IPS-20b (cell line): ENCODE measurements around the gene GALNT18.
A peak's percentile ranks its signal among the peaks of the same experiment; 100 is the strongest.

ENCODE experiments used
- H3K27ac ChIP-seq: one replicate; pipeline ENCODE4 v1.5.1; 2013; ENCODE audit warnings: low read length
- H3K27me3 ChIP-seq: 2 replicates; pipeline ENCODE4 v1.6.1; 2013; ENCODE audit warnings: mild to moderate bottlenecking, low read length, inconsistent platforms; ENCODE audit not compliant: insufficient read depth
- H3K36me3 ChIP-seq: 2 replicates; pipeline ENCODE4 v1.6.1; 2013; ENCODE audit warnings: low read depth, mild to moderate bottlenecking, inconsistent platforms, low read length, moderate library complexity; ENCODE audit not compliant: insufficient read depth
- H3K4me1 ChIP-seq: 2 replicates; pipeline ENCODE4 v1.6.1; 2013; ENCODE audit warnings: mild to moderate bottlenecking, control low read depth, inconsistent platforms, low read length, moderate library complexity; ENCODE audit not compliant: insufficient read depth
- H3K4me3 ChIP-seq: 2 replicates; pipeline ENCODE4 v1.5.1; 2013; ENCODE audit warnings: mild to moderate bottlenecking, low read length, inconsistent platforms
- H3K9ac ChIP-seq: 2 replicates; pipeline ENCODE4 v1.6.1; 2013; ENCODE audit warnings: low read depth, mild to moderate bottlenecking, inconsistent platforms, low read length, moderate library complexity
- H3K9me3 ChIP-seq: 2 replicates; pipeline ENCODE4 v1.6.1; 2013; ENCODE audit warnings: mild to moderate bottlenecking, low read depth, low read length, inconsistent platforms; ENCODE audit not compliant: insufficient read depth

Gene GALNT18

GRCh38 chr11:11659567-11660362 lies 38.0 kb upstream of the GALNT18 start:
- H3K4me3 ChIP-seq: no peak overlapping the region
- H3K27me3 ChIP-seq: no peaks in the 10 kb centered on the region
- peaks cover 14% of the 10 kb centered on the region; the same call in 1 of the 2 replicates for H3K4me1 ChIP-seq
- no peaks in the 10 kb centered on the region for H3K9me3 ChIP-seq
- no peak overlapping the region for H3K9ac ChIP-seq
- no peaks in the 10 kb centered on the region for H3K36me3 ChIP-seq
- no peak overlapping the region for H3K27ac ChIP-seq

GRCh38 chr11:11657218-11657955 lies 35.6 kb upstream of the GALNT18 start:
- no peaks in the 10 kb centered on the region for H3K36me3 ChIP-seq
- peaks cover 12% of the 10 kb centered on the region; the same call in 1 of the 2 replicates for H3K4me1 ChIP-seq
- H3K27me3 ChIP-seq: no peaks in the 10 kb centered on the region
- no peaks in the 10 kb centered on the region for H3K9me3 ChIP-seq
- H3K9ac ChIP-seq: no peak overlapping the region
- no peak overlapping the region for H3K4me3 ChIP-seq
- H3K27ac ChIP-seq: no peak overlapping the region

DNA sequence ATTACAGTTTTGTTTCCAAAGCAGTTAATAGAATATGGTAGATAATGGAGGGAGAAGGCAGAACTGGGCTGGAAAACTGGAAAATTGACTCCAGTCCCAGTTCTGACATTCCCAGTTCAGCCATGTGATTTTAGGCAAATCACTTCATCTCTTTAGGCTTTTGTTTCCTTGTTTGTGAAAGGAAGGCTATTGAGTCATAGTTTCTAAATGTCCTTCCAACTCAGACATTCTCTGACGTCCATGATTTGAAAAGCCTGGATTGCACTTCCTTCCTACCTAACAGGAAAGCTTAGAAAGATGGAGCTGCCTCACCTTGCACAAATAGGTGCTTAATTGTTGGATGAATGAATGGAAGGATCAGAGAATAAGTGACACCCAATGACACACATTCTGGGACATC lies 19.8 kb upstream of the GALNT18 start:
- H3K9ac ChIP-seq: no peak overlapping the region
- no peak overlapping the region for H3K4me3 ChIP-seq
- no peak overlapping the region for H3K27ac ChIP-seq
- H3K27me3 ChIP-seq: no peaks in the 10 kb centered on the region
- no peaks in the 10 kb centered on the region for H3K36me3 ChIP-seq
- 0 out of 2 replicates have a peak, but pooled peaks cover 2% of the 10 kb centered on the region for H3K4me1 ChIP-seq
- peaks cover 4% of the 10 kb centered on the region; the same call in 1 of the 2 replicates for H3K9me3 ChIP-seq

DNA sequence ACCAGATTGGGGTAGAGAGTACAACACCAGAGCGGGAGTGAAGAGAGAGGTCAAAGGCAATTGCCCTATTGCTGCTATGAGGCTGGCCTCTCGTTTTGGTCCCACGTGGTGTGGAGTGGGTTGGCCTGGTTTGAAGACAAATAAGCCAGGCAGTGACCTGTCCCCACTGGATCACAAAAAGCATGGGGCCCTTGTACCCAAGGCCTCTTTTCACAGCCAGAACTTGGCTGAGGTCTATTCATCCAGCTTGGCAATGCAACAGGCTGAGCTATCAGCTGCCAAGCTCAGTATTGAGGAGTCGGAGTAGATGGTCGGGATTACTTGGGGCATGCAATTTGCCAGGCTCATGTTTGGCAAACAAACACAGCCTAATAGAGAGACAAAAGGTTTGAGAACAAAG lies 19.2 kb upstream of the GALNT18 start:
- H3K4me3 ChIP-seq: no peak overlapping the region
- peaks cover 4% of the 10 kb centered on the region; the same call in 1 of the 2 replicates for H3K4me1 ChIP-seq
- H3K9me3 ChIP-seq: peaks cover 4% of the 10 kb centered on the region; the same call in 1 of the 2 replicates
- H3K27ac ChIP-seq: no peak overlapping the region
- H3K36me3 ChIP-seq: no peaks in the 10 kb centered on the region
- H3K27me3 ChIP-seq: no peaks in the 10 kb centered on the region
- no peak overlapping the region for H3K9ac ChIP-seq

DNA sequence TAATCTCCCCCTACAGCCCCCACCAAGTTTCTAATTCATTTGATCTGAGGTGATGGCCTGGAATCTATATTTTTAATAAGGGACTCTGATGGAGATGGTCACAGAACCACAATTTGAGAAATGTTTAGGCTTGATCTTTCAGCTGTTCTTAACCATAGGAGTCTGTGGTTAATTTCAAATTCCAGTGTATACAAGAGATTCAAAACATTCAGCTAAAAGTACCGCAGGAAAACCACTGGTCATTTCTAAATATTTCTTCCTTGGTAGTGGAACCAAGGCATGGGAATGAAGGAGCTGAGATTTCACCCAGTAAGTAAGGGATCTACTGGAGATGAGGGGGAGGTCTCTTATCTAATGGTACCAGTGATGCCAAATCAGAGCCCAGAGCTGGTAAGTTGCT lies 18.3 kb upstream of the GALNT18 start:
- no peaks in the 10 kb centered on the region for H3K36me3 ChIP-seq
- no peak overlapping the region for H3K9ac ChIP-seq
- H3K27ac ChIP-seq: no peak overlapping the region
- H3K4me3 ChIP-seq: no peak overlapping the region
- H3K9me3 ChIP-seq: peaks cover 4% of the 10 kb centered on the region; the same call in 1 of the 2 replicates
- H3K27me3 ChIP-seq: no peaks in the 10 kb centered on the region
- H3K4me1 ChIP-seq: peaks cover 4% of the 10 kb centered on the region; the same call in 1 of the 2 replicates

- H3K4me3 ChIP-seq: no peak overlapping the region
- no peaks in the 10 kb centered on the region for H3K27me3 ChIP-seq
- no peaks in the 10 kb centered on the region for H3K36me3 ChIP-seq
- peaks cover 4% of the 10 kb centered on the region; the same call in 1 of the 2 replicates for H3K9me3 ChIP-seq
- H3K27ac ChIP-seq: no peak overlapping the region
- no peak overlapping the region for H3K9ac ChIP-seq
- peaks cover 4% of the 10 kb centered on the region; the same call in 1 of the 2 replicates for H3K4me1 ChIP-seq
Measured at GRCh38 chr11:11636671-11637070, 14.9 kb upstream of the GALNT18 start.

DNA sequence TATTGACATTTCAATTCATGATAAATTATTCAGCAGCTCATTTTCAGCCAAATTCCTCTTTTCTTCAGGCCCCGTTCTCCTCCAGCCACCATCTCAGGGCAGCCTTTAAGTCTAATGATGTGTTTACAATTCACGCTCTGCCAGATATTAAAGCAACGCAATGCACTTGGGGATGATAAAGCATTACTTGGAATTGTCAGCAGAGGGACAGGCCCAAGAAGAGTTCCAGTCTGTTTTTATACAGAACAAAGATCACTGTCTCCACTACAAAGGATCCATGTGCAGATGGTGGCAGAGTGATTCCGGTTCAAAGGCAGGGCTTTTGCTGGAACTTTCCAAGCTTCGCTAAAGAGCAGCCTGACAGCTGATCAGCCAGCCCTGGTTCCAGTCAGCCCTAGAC lies 13.6 kb upstream of the GALNT18 start:
- H3K9me3 ChIP-seq: peaks cover 4% of the 10 kb centered on the region; the same call in 1 of the 2 replicates
- H3K9ac ChIP-seq: no peak overlapping the region
- peaks cover 3% of the 10 kb centered on the region for H3K27me3 ChIP-seq
- no peak overlapping the region for H3K4me3 ChIP-seq
- H3K36me3 ChIP-seq: no peaks in the 10 kb centered on the region
- no peak overlapping the region for H3K27ac ChIP-seq
- H3K4me1 ChIP-seq: peaks cover 4% of the 10 kb centered on the region; the same call in 1 of the 2 replicates

GRCh38 chr11:11629368-11629767 lies 7.6 kb upstream of the GALNT18 start:
- H3K9ac ChIP-seq: no peak overlapping the region
- H3K4me1 ChIP-seq: peaks cover 13% of the 10 kb centered on the region
- peaks cover 4% of the 10 kb centered on the region; the same call in 1 of the 2 replicates for H3K9me3 ChIP-seq
- H3K27me3 ChIP-seq: peaks cover 48% of the 10 kb centered on the region
- H3K36me3 ChIP-seq: no peaks in the 10 kb centered on the region
- peak overlapping the region; percentile 35; the same call in 1 of the 2 replicates for H3K4me3 ChIP-seq
- no peak overlapping the region for H3K27ac ChIP-seq

- Histone ChIP-seq H3K4me3 (peak overlapping the region; percentile 35; the same call in 1 of the 2 replicates), H3K9ac (no peak overlapping the region; the same call in 1 of the 2 replicates), H3K27me3 (peaks cover 55% of the 10 kb centered on the region), H3K27ac (no peak overlapping the region), H3K36me3 (no peaks in the 10 kb centered on the region), H3K4me1 (peaks cover 13% of the 10 kb centered on the region), H3K9me3 (peaks cover 4% of the 10 kb centered on the region; the same call in 1 of the 2 replicates)
Measured at GRCh38 chr11:11628651-11629050, 6.8 kb upstream of the GALNT18 start.

GRCh38 chr11:11626128-11626527 lies 4.3 kb upstream of the GALNT18 start:
- Histone ChIP-seq H3K4me3 (no peak overlapping the region), H3K9me3 (no peaks in the 10 kb centered on the region), H3K27me3 (peaks cover 71% of the 10 kb centered on the region), H3K27ac (no peak overlapping the region), H3K36me3 (no peaks in the 10 kb centered on the region), H3K4me1 (peaks cover 17% of the 10 kb centered on the region), H3K9ac (no peak overlapping the region)

- no peaks in the 10 kb centered on the region for H3K9me3 ChIP-seq
- no peak overlapping the region for H3K27ac ChIP-seq
- no peak overlapping the region for H3K9ac ChIP-seq
- H3K4me1 ChIP-seq: peaks cover 17% of the 10 kb centered on the region
- H3K4me3 ChIP-seq: no peak overlapping the region
- H3K27me3 ChIP-seq: peaks cover 76% of the 10 kb centered on the region
- H3K36me3 ChIP-seq: no peaks in the 10 kb centered on the region
Measured at GRCh38 chr11:11624926-11625325, 3.1 kb upstream of the GALNT18 start.
